Epidermal melanocyte (primary cell): ENCODE measurements around the gene AGBL4.

Experiments used
- DNase-seq: peaks from one replicate; pipeline ENCODE4 v3.0.0; 2011; ENCODE audit warnings: low spot score; ENCODE audit not compliant: insufficient read length

Gene AGBL4

DNA sequence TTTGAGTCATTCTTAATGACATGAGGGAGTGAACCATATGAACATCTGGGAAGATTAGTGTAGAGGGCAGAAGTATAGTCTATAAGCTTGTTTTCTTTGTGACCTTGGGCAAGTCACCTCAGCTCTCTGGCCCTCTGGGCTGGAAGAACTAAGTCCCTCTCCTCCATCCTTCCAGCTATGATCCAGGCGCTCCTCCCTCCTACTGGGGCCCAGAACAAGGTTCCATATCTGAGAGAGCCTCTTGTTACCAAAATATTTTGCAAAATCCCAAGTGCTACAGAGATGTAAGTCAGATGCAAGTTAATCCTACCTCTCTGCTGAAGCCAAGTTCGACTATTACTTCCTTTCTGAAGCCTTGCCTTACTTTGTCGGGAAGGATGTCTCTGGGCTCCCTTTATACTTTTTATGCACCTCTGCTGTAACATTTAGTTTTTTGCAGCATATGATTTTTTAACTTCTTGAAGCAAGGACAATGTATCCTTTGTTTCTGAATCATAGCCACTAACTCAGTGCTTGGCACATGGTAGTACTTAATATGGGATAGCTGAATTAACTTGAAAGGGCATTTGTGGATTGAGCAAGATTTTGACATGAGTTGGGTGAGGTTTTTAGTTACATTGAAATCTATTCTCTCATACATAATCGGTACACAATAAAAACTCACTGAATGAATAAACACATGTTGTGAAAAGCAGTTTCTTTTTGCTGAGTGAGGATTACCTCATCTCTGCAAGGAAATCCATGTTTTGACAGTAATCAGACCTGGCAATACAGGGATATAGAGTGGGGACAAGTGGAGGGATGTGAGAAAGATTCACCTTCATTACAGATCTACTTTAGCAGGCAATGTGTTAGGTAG is 1192.4 kb downstream of the AGBL4 start:
- no peak for DNase-seq

- no peak for DNase-seq
Measured at GRCh38 chr1:48830715-48831114, 1193.0 kb downstream of the AGBL4 start.

DNA sequence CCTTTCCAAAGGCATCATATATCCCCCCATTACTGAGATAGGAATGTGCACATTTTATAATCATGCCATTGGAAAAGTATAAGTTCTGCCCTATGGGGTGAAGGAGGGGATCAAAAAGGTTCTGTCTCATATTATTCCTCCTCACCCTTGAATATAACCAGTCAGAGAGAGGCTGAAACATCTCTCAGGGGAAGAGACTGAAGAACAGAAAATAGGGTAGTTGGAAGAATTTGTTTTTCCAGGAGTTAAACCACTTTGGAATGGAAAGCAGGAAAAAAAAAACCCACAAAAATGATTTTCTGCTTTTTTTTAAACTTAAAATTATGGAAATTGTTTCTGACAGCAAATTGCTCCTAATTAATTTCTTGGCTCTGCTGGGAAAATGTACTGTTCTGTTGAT is 1194.3 kb downstream of the AGBL4 start:
- no peak for DNase-seq

DNA sequence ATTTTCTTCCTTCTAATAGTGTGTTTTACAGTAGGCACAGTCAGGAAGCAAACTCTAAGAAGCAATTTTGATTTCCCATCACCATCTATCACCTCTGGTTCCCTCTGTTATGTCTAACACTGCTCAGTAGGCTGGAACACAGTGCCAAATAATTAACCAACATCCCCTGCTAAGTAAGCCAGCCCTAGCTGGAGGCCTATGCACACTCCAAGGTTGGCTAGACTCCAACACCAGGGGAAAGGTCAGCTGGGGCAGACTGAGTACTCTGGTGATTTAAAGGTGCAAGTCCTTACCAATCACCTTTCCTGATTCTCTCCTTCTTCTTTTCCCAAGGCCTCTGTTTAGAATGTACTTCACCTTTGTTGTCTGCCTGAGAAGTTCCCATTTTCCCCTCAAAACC is 1200.6 kb downstream of the AGBL4 start:
- DNase-seq: no peak

DNA sequence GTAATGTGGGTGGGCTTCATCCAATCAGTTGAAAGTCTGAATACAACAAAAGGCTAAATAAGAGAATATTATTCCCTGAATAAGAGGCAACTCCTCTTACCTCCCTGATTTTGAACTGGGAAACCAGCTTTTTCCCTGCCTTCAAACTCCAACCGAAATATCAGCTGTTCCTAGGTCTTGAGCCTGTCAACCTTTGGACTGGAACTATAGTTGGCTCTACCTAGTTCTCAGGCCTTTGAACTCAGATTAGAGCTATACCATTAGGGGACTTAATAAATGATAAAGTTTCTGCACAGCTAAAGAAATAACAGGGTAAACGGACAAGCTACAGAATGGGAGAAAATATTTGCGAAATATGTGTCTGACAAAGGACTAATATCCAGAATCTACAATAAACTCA is 1203.3 kb downstream of the AGBL4 start:
- DNase-seq: no peak

DNA sequence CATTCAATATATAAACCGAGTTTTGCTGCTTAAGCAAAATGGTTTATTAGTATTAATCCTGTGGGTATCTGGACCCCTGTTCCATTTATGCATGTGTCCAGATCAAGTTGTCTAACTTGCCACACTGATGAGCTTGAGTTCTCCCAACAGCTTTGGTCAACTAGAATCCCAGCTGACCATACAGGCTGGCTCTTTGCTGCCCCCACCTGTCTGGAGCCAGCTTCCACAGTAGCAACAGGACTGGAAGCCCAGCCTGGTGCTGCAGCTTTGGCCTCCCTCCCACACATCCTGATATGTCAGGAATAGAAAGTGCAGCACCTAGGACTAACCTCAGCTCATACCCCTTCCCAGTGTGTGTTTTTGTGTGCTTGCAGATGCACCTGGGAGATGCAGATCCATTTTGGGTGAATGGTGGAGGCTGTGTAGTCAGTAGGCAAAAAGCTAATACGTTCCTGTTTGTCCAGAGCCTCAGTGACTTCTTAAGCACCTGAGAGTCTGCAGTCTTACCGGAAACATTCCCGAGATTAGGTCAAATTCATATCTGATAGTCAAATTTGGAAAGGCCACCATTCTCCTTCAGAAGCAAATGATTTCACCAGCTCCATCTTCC is 1206.1 kb downstream of the AGBL4 start:
- DNase-seq: peak; percentile 53

GRCh38 chr1:48810740-48811139 is 1213.0 kb downstream of the AGBL4 start:
- DNase-seq: peak; percentile 24

- no peak for DNase-seq
Measured at GRCh38 chr1:48808496-48808895, 1215.3 kb downstream of the AGBL4 start.

GRCh38 chr1:48807554-48808260 is 1216.0 kb downstream of the AGBL4 start:
- peak; percentile 32 for DNase-seq

DNA sequence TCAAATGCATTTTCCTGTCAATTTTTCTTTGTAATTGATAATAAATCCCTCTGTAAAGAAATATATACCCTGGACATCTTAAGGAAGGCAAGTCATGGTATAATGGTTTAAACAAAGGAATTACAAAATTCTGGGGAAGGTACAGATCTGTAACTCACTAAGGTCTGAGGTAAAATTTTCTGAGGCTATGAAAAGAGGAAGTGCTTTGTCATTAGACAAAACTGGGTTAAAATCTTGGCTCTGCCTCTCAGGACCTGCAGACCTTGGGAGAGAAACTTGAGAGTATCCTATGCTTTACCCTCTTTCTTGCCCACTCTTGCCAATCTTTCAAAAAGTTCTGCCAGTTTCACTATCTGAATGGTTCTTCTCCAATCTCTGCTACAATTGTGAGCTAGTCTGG is 1220.3 kb downstream of the AGBL4 start:
- DNase-seq: no peak

DNA sequence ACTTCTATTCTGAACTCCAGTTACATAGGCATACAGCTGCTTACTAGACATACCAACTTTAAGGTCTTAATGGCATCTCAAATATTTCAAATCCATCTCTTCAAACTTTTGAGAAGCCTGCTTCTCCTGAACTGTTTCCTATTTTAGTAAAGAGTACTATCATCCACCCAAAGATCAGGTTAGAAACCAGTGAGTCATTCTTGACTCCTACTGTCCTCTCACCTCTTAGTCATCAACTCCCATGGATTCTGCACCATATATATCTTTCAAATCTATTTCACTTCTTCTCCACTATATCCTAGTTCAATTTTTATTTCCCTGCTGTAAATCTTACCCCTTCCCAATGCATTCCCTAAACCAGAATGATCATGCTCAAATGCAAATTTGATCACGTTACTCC is 1228.9 kb downstream of the AGBL4 start:
- DNase-seq: no peak

DNA sequence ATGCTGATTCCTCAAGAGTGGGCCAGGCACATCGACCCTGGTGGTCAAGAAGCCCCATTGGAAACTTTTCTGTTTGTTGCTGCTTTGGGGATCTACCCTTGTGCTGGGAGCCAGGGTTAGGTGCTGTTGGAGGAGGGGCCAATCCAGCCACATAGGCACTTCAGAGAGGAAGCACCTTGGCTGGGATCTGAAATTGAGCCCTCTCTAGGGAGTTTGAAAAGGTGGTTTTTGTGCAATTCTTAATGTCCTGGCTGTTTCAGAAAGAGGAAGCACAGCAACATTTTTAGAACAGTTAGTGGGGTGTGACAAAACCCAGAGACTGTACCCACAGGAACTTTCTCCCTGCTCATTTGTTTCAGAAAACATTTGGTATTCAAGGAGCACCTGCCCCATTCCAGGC is 1229.9 kb downstream of the AGBL4 start:
- DNase-seq: no peak

GRCh38 chr1:48792961-48793360 is 1230.8 kb downstream of the AGBL4 start:
- peak; percentile 70 for DNase-seq

DNA sequence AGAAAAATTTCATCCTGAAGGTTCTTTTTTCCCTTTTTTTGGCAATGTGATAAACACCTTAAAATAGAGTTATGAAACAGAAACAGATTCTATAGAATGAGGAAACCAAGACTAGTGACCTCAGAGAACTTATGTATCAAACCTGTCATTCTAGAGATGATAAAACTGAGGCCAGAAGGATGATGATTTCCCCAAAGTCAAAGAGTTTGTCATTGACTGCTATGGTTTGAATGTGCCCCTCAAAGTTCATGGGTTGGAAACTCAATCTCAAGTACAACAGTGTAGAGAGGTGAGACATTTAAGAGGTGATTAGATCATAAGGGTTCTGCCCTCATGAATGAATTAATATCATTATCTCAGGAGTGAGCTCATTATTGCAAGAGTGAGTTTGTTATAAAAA is 1233.4 kb downstream of the AGBL4 start:
- DNase-seq: no peak

- DNase-seq: no peak
Measured at GRCh38 chr1:48789903-48790302, 1233.9 kb downstream of the AGBL4 start.

GRCh38 chr1:48785869-48786268 is 1237.9 kb downstream of the AGBL4 start:
- no peak for DNase-seq

- no peak for DNase-seq
Measured at GRCh38 chr1:48784301-48784700, 1239.5 kb downstream of the AGBL4 start.

GRCh38 chr1:48777219-48777895 is 1246.4 kb downstream of the AGBL4 start:
- no peak for DNase-seq

DNA sequence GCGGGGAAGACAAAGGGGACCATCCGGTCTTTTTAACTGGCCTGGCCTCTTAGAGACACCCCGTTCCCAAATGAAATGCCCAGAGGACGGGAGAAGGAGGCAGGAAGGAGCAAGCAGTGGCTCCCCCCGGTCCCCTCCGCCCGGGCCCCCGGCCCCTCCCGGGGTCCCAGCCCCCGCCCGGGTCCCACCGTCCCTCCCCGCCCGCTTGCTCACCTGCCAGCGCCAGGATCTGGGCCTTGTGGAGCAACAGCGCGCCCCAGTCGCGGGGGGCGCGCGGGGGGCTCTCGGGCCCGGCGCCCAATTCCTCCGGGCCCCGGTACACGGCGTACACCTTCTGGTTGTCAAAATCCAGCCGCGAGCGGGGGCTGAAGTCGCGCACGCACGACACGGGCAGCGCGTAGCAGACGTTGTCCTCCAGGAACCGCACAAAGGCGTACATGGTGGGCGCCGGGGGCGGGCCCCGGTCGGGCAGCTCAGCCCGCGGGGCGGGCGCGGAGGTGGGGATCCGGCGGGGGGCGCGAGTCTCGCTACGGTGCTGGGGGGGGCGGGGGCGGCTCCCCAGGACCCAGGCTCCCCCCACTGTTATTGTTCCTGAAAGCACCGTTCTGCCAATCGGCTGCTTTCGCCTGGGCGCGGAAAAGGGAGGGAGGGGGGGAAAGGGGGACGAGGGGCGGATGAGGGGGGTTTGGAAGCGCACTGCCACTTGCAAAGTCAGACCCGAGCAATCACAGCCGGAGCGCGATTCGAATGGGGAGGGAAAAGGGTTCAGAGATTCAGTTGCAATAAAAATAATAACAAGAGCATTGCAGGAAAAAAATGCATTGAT is 1247.1 kb downstream of the AGBL4 start, which contains the start of gene BEND5:
Gene BEND5 (minus strand): TSS at position 499 of the 826 bp plus-strand sequence. CDS start 60 bp downstream, at position 439.
- peak; percentile 59 for DNase-seq

GRCh38 chr1:48775831-48776392 is 1247.8 kb downstream of the AGBL4 start:
- no peak for DNase-seq
